NCI-H2196 (cell line): ENCODE results near the gene KIR3DL3.
"Not testable (repeated sequence)": the region's sequence is repeated elsewhere in the genome, so short reads cannot be mapped to it uniquely, and the experiment has no call there.

Experiments
- DNase-seq: peaks from one replicate; lab custom pipeline; 2025; ENCODE audit not compliant: unreplicated experiment; lab: John Stamatoyannopoulos, UW

KIR3DL3 gene

DNA sequence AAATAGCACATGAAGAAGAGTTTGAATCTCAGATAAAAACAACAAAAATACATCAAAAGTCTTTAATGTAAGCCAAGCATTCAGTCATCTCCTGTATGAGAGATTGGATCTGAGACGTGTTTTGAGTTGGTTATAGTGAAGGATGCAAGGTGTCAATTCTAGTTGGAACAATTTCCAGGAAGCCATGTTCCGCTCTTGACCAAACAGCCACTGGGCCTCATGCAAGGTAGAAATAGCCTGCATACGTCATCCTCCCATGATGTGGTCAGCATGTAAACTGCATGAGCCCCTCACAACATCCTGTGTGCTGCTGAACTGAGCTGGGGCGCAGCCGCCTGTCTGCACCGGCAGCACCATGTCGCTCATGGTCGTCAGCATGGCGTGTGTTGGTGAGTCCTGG lies at the start of gene KIR3DL3:
KIR3DL3 (plus strand) TSS at position 301 of the 400 bp plus-strand sequence; CDS start at position 356, 55 bp downstream.
- DNase-seq, result no peak

DNA sequence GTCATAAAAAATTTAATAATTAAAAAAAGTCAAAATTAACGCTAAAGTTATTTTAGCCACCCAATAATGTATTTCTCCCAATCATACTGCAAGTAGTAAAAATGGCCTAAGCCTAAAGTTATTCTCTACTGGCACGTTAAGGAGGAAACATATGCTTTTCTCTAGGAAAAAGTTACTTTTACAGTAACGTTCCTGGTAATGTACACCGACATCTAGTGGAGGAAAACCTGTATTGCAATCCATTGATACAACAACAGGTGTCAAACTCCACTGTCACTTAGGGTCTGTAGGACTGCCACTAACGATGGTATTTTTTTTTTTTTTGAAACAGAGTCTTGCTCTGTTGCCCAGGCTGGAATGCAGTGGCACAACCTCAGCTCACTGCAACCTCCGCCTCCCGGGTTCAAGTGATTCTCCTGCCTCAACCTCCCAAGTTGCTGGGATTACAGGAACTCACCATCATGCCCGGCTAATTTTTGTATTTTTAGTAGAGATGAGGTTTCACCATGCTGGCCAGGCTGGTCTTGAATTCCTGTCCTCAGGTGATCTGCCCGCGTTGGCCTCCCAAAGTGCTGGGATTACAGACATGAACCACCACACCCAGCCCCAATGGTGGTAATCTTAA lies 47.9 kb upstream of the KIR3DL3 start:
- peak; percentile 44 for DNase-seq

DNA sequence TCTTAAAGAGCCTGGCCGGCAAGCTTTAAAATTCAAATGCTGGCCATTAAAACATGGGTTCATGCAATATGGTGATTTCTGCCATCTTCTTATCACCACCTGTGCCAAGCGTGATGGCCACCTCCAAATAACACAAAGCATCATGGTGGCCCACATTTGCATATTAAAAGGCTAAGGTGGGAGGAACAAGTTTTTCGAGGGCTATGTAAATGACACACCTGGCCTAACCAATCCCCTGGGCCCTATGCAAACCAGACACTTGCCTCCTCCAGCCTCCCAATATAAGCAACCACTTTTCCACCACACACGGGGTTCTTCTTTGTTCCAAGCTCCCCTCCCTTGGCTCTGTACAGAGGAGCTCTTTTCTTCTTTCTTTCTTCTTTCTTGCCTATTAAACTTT lies 47.0 kb upstream of the KIR3DL3 start:
- DNase-seq, result peak; percentile 8

DNA sequence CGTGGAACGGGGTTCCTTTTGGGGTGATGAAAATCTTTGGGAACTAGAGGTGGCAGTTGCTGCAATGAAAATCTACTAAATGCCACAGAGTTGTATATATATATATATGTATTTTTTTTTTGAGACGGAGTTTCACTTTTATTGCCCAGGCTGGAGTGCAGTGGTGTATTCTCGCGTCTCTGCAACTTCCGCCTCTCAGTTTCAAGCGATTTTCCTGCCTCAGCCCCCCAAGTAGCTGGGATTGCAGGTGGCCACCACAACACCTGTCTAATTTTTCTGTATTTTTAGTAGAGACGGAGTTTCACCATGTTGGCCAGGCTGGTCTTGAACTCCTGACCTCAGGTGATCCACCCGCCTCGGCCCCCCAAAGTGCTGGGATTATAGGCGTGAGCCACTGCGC lies 42.6 kb upstream of the KIR3DL3 start:
- DNase-seq, result not testable (repeated sequence)

DNA sequence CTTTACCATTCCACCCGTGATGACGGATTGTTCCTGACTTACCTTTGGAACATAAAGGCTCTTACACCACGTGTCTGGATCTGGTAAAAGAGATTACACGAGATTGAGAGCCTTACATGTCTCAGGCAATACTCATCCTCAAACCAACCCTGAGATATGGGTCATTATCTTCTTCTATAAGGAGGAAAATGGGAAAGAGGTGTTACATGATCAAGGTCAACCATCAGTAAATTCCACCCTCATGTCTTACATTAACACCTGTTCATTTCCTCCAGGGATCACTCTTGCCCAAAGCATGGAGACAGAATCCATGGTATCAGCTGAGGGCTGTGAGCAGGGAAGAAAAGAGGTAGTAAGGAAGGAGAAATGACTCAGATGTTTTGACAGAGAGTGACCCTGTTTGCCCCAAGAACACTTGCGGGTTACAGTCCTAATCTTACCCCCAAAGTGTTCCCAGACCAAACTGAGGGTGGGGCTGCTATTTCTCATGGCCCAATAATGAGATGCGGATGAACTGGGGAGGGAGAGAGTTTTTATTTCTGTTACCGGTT lies 41.9 kb upstream of the KIR3DL3 start:
- DNase-seq, result no peak

DNA sequence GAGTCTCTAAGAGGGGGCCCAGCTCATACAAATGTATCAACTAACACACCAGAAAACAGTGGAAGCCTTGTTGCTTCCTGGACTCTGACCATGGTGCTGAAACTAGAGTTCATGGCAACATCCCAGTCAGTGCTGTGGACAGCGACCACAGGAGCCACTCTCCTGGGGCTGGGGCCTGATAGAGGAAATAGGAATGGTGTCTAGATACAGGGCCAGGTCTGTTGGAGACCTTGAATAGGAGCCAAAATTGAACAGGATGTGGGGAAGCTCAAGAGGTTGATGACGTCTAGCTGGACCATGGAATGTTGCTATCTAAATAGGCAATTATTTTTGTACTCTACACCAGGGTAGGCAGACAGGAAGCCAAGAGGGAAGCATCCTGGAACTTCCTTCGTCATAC lies 39.7 kb upstream of the KIR3DL3 start:
- peak; percentile 8 for DNase-seq

DNA sequence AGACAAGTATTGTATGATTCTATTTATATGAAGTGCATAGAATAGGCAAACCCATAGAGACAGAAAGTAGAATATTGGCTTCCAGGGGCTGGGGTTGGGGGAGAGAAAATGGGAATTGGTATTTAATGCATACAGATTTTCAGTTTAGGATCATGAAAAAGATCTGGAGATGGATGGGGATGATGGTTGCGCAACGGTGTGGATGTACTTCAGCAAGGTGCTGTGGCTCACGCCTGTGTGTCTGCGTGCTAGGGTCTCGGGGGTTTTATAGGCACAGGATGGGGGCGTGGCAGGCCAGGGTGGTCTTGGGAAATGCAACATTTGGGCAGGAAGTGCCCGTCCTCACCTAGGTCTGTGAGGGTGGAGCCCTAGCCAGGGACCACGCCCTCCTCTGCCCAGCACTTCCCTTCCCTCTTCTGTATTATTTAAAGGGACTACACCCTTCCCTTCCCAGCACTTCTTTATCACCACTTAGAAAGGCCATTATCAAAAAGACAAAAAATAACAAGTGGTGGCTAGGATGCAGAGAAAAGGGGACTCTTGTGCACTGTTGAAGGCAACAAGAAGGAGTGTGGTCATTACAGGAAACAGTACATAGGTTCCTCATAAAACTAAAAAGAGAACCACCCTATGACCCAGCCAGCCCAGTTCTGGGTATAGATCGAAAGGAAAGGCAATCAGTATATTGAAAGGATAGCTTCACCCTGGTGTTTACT lies 32.5 kb upstream of the KIR3DL3 start:
- DNase-seq, result no peak

DNA sequence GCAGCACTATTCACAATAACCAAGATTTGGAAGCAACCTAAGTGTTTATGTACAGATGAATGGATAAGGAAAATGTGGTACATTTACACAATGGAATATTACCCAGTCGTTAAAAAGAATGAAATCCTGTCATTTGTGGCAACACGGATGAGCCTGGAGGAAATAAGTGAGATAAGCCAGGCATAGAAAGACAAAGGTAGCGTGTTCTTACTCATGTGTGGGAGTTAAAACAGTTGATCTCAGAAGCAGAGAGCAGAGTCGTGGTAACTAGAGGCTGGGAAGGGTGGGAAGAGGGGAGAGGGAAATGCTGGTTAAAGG lies 32.0 kb upstream of the KIR3DL3 start:
- no peak for DNase-seq

DNA sequence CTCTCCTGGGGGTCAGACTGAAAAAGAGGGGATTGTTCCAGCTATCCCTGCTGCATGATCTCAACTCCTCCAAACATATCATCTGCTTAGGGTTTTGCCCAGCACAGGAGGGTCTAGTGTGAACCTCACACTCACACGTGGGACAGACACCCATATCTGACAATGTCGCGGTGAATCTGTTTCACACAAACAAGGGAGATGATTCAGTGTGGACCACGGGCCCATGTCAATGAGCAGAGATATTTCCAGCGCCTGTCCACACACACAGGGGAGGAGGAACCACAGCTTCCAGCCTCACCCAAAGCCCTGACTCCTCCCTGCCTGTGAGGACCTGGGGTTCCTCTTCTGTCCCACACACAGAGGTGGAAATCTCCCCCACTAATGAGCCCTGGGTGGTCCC lies 29.6 kb upstream of the KIR3DL3 start:
- no peak for DNase-seq

DNA sequence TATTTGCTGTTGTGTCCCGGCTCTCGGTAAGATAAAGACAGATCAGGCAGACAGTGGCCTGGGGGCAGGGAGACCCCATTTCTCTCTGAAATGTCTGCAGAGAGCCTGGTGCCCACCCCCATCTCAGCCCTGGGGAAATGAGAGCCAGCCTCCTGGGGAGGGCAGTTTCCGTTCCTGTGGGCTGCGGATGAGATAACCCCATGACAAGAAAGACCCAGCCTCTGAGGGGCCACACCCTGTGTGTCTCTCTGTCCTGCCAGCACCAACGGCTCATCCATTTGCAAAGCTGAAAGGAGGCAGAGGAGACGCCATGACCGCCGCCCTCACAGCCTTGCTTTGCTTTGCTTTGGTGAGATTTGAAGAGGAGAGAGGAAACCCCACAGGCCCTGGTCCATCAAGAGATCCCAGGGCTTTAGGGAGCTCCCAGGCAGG lies 28.1 kb upstream of the KIR3DL3 start:
- DNase-seq, result no peak

DNA sequence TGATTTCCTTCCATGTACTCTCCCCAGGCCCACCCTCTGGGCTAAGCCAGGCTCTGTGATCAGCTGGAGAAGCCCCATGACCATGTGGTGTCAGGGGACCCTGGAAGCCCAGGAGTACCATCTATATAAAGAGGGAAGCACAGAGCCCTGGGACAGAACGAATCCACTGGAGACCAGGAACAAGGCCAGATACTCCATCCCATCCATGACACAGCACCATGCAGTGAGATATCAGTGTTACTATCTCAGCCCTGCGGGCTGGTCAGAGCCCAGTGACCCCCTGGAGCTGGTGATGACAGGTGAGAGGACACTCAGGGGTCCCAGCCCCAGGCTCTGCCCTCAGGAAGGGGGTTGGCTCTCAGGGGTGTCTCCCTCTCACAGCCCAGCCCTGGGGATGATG lies 27.5 kb upstream of the KIR3DL3 start:
- no peak for DNase-seq

DNA sequence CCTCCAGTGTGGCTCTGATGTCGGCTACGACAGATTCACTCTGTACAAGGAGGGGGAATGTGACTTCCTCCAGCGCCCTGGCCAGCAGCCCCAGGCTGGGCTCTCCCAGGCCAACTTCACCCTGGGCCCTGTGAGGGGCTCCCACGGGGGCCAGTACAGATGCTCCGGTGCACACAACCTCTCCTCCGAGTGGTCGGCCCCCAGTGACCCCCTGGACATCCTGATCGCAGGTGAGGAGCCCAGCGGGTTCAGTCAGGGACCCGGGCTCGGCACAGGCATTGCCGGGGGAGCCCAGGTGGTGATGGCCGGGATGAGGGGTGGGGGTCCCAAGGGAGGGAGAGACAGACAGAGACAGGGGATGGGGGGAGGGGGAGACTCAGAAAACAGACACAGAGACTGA lies 26.5 kb upstream of the KIR3DL3 start:
- DNase-seq, result not testable (repeated sequence)

DNA sequence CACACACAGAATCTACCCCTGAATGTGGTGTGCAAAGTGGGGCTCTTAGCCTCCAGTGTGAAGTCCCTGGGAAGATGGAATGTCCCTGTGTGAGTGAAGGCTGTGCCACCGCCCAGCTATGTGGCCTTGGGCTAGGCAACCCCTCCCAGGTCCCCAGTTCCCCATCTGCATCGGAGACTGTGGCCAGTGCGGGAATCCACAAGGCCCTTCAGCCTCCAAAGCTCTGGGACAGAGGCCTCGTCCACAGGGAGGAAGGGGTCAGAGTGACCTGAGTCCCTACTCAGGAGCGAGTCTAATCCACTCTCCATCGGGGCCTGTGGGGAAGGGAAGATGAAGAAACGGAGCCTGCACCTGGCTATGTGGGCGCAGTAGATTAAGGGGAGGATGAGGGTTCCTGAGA lies 19.3 kb upstream of the KIR3DL3 start:
- no peak for DNase-seq

DNA sequence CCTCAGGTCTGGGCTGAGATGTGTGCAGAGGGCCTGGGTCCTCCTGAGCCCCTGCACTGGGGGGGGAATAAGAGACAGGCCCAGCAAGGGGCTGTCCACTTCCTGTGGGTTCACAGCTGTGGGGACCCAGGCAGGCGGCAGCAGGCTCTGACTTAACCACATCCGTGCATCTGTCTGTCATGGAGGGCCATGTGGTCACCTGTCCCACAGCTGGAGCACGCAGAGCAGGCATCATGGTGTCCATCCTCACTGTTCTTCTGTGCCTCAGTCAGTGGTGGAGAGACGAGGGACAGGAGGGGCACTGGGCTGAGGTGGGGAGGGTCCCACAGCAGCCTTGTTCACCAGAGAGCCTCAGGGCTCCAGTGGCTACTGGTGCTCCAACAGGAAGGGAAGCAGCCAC lies 16.3 kb upstream of the KIR3DL3 start:
- no peak for DNase-seq

DNA sequence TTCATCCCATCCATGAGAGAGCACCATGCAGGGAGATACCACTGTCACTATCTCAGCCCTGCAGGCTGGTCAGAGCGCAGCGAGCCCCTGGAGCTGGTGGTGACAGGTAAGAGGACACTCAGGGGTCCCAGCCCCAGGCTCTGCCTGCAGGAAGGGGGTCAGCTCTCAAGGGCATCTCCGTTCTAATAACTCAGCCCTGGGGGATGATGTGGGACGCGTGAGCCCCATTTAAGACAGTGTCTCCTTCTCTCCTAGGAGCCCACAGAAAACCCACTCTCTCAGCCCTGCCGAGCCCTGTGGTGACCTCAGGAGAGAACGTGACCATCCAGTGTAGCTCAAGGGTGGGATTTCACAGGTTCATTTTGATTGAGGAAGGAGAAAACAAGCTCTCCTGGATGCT lies 15.5 kb upstream of the KIR3DL3 start:
- DNase-seq, result no peak

DNA sequence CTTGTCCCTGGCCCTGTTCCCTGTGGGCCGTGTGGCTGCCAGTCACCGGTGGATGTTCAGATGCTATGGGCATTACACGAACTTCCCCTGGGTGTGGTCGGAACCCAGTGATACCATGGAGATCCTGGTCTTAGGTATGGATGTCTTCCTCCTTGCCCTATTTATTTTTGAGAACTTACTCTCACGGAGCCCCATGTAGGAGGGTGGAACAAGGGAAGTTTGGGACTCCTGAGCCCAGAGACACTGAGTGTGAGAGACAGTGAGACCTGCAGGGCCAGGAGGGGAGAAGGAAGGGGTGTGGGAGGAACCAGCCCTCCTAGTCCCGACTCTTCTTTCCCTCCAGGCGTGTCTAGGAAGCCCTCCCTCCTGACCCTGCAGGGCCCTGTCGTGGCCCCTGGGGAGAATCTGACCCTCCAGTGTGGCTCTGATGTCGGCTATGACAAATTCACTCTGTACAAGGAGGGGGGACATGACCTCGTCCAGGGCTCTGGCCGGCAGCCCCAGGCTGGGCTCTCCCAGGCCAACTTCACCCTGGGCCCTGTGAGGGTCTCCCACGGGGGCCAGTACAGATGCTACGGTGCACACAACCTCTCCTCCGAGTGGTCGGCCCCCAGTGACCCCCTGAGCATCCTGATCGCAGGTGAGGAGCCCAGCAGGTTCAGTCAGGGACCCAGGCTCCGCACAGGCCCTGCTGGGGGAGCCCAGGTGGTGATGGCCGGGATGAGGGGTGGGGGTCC lies 14.9 kb upstream of the KIR3DL3 start:
- DNase-seq, result no peak

DNA sequence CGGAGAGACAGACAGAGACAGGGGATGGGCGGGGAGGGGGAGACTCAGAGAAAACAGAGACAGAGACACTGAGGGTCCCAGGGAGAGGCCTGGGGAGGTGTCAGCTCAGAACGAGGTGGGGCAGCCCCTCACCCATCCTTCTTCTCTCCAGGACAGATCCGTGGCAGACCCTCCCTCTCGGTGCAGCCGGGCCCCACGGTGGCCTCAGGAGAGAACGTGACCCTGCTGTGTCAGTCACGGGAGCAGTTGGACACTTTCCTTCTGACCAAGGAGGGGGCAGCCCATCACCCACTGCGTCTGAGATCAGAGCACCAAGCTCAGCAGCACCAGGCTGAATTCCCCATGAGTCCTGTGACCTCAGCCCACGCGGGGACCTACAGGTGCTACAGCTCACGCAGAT lies 14.3 kb upstream of the KIR3DL3 start:
- DNase-seq, result not testable (repeated sequence)

DNA sequence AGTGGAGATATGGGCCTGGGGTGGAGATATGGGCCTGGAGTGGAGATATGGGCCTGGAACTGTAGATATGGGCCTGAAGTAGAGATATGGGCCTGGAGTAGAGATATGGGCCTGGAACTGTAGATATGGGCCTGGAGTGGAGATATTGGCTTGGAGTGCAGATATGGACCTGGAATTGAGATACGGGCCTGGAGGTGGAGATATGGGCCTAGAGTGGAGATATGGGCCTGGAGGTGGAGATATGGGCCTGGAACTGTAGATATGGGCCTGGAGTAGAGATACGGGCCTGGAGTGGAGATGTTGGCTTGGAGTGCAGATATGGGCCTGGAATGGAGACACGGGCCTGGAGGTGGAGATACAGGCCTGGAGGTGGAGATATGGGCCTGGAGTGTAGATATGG lies 402 bp downstream of the KIR3DL3 start:
- no peak for DNase-seq

DNA sequence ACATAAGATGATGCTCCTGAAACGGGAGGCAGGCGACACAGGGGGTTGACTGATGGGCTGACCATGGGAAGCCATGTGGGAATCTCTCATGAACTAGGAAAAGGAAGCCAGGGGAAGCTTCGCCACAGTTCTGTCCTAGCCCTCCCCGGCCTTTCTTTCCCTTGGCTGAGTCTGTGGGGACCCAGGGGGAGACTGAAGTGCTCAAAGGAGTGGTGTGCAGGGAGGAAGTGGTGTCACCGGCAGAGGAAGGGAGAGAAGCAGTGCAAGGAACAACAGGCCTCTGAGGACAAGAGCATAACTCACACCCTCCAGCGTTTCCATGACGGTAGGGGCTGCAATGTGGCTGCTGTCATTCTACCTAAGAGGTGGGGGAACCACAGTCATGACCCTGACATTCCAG lies 1.1 kb downstream of the KIR3DL3 start:
- DNase-seq, result no peak

DNA sequence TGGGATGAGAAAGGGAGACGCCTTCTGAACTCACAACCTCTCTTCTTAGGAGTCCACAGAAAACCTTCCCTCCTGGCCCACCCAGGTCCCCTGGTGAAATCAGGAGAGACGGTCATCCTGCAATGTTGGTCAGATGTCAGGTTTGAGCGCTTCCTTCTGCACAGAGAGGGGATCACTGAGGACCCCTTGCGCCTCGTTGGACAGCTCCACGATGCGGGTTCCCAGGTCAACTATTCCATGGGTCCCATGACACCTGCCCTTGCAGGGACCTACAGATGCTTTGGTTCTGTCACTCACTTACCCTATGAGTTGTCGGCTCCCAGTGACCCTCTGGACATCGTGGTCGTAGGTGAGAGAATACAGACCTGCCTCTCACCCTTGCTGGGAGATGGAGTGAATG lies 3.3 kb downstream of the KIR3DL3 start:
- DNase-seq, result no peak

DNA sequence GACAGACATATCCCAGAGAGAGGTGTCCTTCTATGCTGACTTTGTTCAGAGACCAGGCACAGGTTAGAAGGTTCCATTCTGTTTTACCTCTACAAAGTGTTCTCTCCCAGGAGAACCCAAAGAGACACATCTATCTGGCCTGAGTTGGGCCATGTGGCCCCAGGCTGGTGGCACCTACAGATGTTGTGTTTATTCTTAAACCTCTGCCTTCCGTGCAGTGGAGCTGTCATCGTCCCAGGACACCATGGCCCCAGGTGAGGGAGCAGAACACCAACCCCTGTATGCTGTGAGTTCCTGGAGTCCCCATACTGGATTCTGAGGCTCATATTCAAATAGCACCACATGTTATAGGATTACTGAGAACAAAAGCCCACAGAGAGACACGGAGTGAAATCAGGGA lies 3.9 kb downstream of the KIR3DL3 start:
- no peak for DNase-seq
